Measurements from ENCODE around the gene ADGRL4. TPM values are rescaled to one million over a fixed set of nuclear protein-coding genes. Genes with fewer than 3 reads are reported as not detected.
"Not testable (repeated sequence)": the region's sequence is repeated elsewhere in the genome, so short reads cannot be mapped to it uniquely, and the experiment has no call there.

The ADGRL4 gene
- total and polyA plus RNA-seq, 4 donors, result 8.4 to 13.4 (median 11.5) TPM

DNA sequence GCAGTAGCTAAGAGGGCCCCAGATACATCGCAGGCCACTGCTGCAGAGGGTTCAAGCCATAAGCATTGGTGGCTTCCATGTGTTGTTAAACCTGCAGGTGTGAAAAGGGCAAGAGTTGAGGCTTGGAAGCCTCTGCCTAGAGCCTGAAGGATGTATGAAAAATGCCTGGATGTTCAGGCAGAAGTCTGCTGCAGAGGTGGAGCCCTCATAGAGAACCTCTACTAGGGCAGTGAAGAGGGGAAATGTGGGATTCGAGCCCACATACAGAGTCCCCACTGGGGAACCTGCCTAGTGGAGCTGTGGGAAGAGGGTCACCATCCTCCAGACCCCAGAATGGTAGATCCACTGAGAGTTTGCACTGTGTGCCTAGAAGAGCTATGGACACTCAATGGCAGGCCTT, 30.6 kb upstream of the ADGRL4 start:
- Histone ChIP-seq H3K36me3 (ENCODE audit: control insufficient read depth, insufficient read depth, low read length) (no peaks in the 10 kb centered on the region), H3K4me3 (ENCODE audit: low read depth, low read length) (no peak overlapping the region), H3K9me3 (ENCODE audit: control insufficient read depth, insufficient read depth, low read length) (peaks cover 2% of the 10 kb centered on the region), H3K27me3 (ENCODE audit: control insufficient read depth, insufficient read depth, low read length) (no peaks in the 10 kb centered on the region), H3K27ac (ENCODE audit: low read depth, low read length) (no peak overlapping the region), H3K4me1 (ENCODE audit: control insufficient read depth, insufficient read depth, low read length) (no peaks in the 10 kb centered on the region)
- WGBS (ENCODE audit: insufficient coverage), result 100% methylated on average over 1 of the region's 2 CpGs
- no peak for DNase-seq (ENCODE audit: low read depth in 4 of 6, low spot score in 6 of 6)

DNA sequence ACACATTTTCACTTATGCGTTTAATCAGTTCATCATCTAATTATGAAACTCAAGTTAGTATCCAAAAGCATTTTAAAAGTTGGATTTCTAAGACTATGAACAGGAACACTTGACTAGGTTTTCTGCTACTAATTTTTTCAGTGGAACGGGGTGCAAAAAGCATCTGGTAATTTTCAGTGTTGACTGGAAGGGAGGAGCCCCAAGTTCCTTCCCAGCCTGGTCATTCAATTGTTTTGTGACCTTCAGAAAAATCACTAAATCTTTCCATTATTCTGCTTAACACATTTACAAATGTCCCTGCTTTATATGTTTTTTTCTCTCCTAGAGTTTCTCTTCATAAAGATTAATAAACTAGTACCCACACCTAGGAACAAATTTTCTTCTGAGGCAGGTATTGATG, 6.0 kb upstream of the ADGRL4 start:
- H3K4me3 ChIP-seq (ENCODE audit: low read depth, low read length), result no peak overlapping the region
- H3K9me3 ChIP-seq (ENCODE audit: control insufficient read depth, insufficient read depth, low read length), result no peaks in the 10 kb centered on the region
- no peaks in the 10 kb centered on the region for H3K36me3 ChIP-seq (ENCODE audit: control insufficient read depth, insufficient read depth, low read length)
- no peak overlapping the region for H3K27ac ChIP-seq (ENCODE audit: low read depth, low read length)
- H3K27me3 ChIP-seq (ENCODE audit: control insufficient read depth, insufficient read depth, low read length), result no peaks in the 10 kb centered on the region
- H3K4me1 ChIP-seq (ENCODE audit: control insufficient read depth, insufficient read depth, low read length), result no peaks in the 10 kb centered on the region
- WGBS (ENCODE audit: insufficient coverage), result no CpG with 5 or more reads among the region's 2 CpGs
- DNase-seq (ENCODE audit: low read depth in 4 of 6, low spot score in 6 of 6), result no peak

GRCh38 chr1:79010589-79010988, 4.1 kb upstream of the ADGRL4 start:
- Histone ChIP-seq H3K4me1 (ENCODE audit: control insufficient read depth, insufficient read depth, low read length) (peaks cover 6% of the 10 kb centered on the region), H3K36me3 (ENCODE audit: control insufficient read depth, insufficient read depth, low read length) (no peaks in the 10 kb centered on the region), H3K4me3 (ENCODE audit: low read depth, low read length) (no peak overlapping the region), H3K27ac (ENCODE audit: low read depth, low read length) (no peak overlapping the region), H3K9me3 (ENCODE audit: control insufficient read depth, insufficient read depth, low read length) (no peaks in the 10 kb centered on the region), H3K27me3 (ENCODE audit: control insufficient read depth, insufficient read depth, low read length) (peaks cover 8% of the 10 kb centered on the region)
- WGBS (ENCODE audit: insufficient coverage), result no CpG with 5 or more reads among the region's 4 CpGs
- DNase-seq (ENCODE audit: low read depth in 4 of 6, low spot score in 6 of 6), result no peak

DNA sequence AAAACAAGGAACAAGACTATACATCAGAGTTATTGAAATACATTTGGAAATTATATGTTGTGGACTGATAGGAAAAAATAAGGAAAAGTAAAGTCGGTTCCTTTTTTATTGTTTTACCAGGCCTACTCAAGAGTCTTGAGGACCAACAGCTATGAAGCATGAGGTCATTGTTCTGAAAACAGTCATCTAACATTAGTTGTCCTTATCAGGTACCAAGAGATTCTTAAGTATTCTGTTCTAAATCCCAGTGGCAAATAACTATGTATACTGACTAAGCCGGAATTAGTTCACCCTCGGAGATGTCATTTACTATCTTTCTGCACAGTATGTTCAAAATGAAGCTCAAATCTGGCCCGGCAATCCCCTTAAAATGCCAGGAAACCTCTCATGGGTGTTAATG, 585 bp downstream of the ADGRL4 start:
- H3K9me3 ChIP-seq (ENCODE audit: control insufficient read depth, insufficient read depth, low read length), result no peaks in the 10 kb centered on the region
- H3K4me3 ChIP-seq (ENCODE audit: low read depth, low read length), result peak overlapping the region; percentile 27
- H3K27me3 ChIP-seq (ENCODE audit: control insufficient read depth, insufficient read depth, low read length), result peaks cover 8% of the 10 kb centered on the region
- H3K27ac ChIP-seq (ENCODE audit: low read depth, low read length), result peak overlapping the region; percentile 51
- H3K4me1 ChIP-seq (ENCODE audit: control insufficient read depth, insufficient read depth, low read length), result peaks cover 6% of the 10 kb centered on the region
- no peaks in the 10 kb centered on the region for H3K36me3 ChIP-seq (ENCODE audit: control insufficient read depth, insufficient read depth, low read length)
- DNase-seq (ENCODE audit: low read depth in 4 of 6, low spot score in 6 of 6), result peak in 1 of 6 donors; percentile 0
- 83% methylated on average over 1 of the region's 4 CpGs for WGBS (ENCODE audit: insufficient coverage)

DNA sequence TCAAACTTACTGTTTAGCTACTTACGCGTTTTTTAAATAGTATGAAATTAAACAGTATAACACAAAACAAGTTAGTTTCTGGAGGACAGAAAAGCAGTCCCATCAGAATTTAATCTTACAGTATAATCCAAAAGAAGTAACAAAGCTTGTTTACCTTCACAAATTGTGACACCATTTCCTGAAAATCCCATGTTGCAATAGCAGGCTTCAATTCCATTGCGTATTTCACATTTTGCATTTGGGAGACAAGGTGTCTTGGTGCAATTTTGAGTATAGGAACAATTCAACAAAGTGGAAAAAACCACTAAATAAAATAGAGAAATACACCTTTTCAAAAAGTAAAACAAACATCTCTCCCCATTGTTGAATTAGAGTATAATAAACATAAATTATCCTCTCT, 1.6 kb downstream of the ADGRL4 start:
- Histone ChIP-seq H3K27me3 (ENCODE audit: control insufficient read depth, insufficient read depth, low read length) (peaks cover 8% of the 10 kb centered on the region), H3K9me3 (ENCODE audit: control insufficient read depth, insufficient read depth, low read length) (no peaks in the 10 kb centered on the region), H3K4me1 (ENCODE audit: control insufficient read depth, insufficient read depth, low read length) (peaks cover 6% of the 10 kb centered on the region), H3K27ac (ENCODE audit: low read depth, low read length) (no peak overlapping the region), H3K4me3 (ENCODE audit: low read depth, low read length) (no peak overlapping the region), H3K36me3 (ENCODE audit: control insufficient read depth, insufficient read depth, low read length) (no peaks in the 10 kb centered on the region)
- no peak for DNase-seq (ENCODE audit: low read depth in 4 of 6, low spot score in 6 of 6)
- WGBS (ENCODE audit: insufficient coverage), result no CpG with 5 or more reads among the region's 3 CpGs

DNA sequence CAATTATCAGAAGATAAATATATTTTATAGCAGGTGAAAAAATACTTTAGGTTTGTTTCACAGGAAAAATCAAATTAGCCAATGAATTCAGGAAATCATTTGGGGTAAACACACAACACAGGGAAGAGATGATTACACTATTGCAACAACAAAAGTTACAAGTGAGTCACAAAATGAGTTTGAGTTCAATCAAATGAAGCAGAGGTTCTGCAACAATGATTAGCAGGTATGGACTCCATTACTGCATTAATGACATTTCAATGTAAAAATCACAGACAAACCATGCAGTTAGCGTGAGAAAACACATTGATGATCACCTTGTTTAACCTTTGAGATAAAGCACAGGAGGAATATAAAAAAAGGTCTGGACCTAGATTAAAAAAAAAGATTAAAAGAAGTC, 9.7 kb downstream of the ADGRL4 start:
- no peak for DNase-seq (ENCODE audit: low read depth in 4 of 6, low spot score in 6 of 6)
- Histone ChIP-seq H3K9me3 (ENCODE audit: control insufficient read depth, insufficient read depth, low read length) (no peaks in the 10 kb centered on the region), H3K36me3 (ENCODE audit: control insufficient read depth, insufficient read depth, low read length) (no peaks in the 10 kb centered on the region), H3K4me3 (ENCODE audit: low read depth, low read length) (no peak overlapping the region), H3K27me3 (ENCODE audit: control insufficient read depth, insufficient read depth, low read length) (no peaks in the 10 kb centered on the region), H3K4me1 (ENCODE audit: control insufficient read depth, insufficient read depth, low read length) (no peaks in the 10 kb centered on the region), H3K27ac (ENCODE audit: low read depth, low read length) (no peak overlapping the region)
- WGBS (ENCODE audit: insufficient coverage), result no CpG with 5 or more reads among the region's 1 CpG

GRCh38 chr1:78987042-78987441, 19.5 kb downstream of the ADGRL4 start:
- no peak overlapping the region for H3K27ac ChIP-seq (ENCODE audit: low read depth, low read length)
- H3K4me1 ChIP-seq (ENCODE audit: control insufficient read depth, insufficient read depth, low read length), result no peaks in the 10 kb centered on the region
- DNase-seq (ENCODE audit: low read depth in 4 of 6, low spot score in 6 of 6), result no peak
- no peaks in the 10 kb centered on the region for H3K36me3 ChIP-seq (ENCODE audit: control insufficient read depth, insufficient read depth, low read length)
- H3K27me3 ChIP-seq (ENCODE audit: control insufficient read depth, insufficient read depth, low read length), result no peaks in the 10 kb centered on the region
- no CpG with 5 or more reads among the region's 2 CpGs for WGBS (ENCODE audit: insufficient coverage)
- H3K9me3 ChIP-seq (ENCODE audit: control insufficient read depth, insufficient read depth, low read length), result no peaks in the 10 kb centered on the region
- no peak overlapping the region for H3K4me3 ChIP-seq (ENCODE audit: low read depth, low read length)

GRCh38 chr1:78980511-78980910, 26.0 kb downstream of the ADGRL4 start:
- Histone ChIP-seq H3K36me3 (ENCODE audit: control insufficient read depth, insufficient read depth, low read length) (no peaks in the 10 kb centered on the region), H3K9me3 (ENCODE audit: control insufficient read depth, insufficient read depth, low read length) (no peaks in the 10 kb centered on the region), H3K27me3 (ENCODE audit: control insufficient read depth, insufficient read depth, low read length) (no peaks in the 10 kb centered on the region), H3K27ac (ENCODE audit: low read depth, low read length) (no peak overlapping the region), H3K4me3 (ENCODE audit: low read depth, low read length) (no peak overlapping the region), H3K4me1 (ENCODE audit: control insufficient read depth, insufficient read depth, low read length) (no peaks in the 10 kb centered on the region)
- DNase-seq (ENCODE audit: low read depth in 4 of 6, low spot score in 6 of 6), result peak in 2 of 6 donors; percentile 4 to 25
- 82% methylated on average over 3 of the region's 3 CpGs for WGBS (ENCODE audit: insufficient coverage)

DNA sequence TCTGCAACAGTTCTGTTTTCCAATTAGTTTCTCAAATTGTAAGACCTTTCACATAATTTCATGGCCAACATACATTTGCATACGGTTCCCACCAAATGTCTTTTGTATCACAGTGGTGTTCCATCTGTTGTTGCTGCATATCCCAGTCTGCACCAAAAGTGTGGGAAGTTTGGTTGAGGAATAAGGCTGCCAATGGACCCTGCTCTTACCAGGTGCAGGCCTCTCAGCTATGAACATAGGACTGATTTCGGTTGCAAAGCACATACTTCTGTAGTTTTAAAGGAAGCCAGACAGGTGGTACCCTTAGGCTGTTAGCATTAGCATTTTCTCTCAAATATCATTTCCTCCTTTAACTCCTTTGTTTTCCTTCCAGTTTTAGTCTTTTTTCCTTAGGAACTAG, 33.8 kb downstream of the ADGRL4 start:
- peak in 2 of 6 donors; percentile 39 to 87 for DNase-seq (ENCODE audit: low read depth in 4 of 6, low spot score in 6 of 6)
- H3K4me1 ChIP-seq (ENCODE audit: control insufficient read depth, insufficient read depth, low read length), result no peaks in the 10 kb centered on the region
- no CpG with 5 or more reads among the region's 2 CpGs for WGBS (ENCODE audit: insufficient coverage)

DNA sequence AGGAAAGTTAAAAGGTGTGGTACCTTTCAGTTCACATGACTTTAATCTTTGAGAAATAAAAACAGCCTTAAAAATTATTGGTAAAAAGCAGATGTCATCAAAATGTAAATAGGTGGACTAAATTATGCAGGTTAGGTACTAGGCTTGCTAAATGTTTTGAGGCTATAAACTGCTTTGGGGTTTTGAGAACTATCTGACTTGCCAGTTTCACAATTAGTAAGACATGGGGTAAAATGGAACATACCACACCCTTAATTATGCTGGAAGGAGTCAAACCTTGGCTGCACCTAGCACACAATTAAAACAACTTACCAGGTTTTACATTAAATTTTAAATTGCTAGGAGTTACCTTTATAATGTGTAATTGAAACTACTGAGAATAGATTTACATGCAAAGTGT, 39.4 kb downstream of the ADGRL4 start:
- not testable (repeated sequence) for H3K27ac ChIP-seq (ENCODE audit: low read depth, low read length); H3K9me3 ChIP-seq (ENCODE audit: control insufficient read depth, insufficient read depth, low read length); H3K4me1 ChIP-seq (ENCODE audit: control insufficient read depth, insufficient read depth, low read length); H3K27me3 ChIP-seq (ENCODE audit: control insufficient read depth, insufficient read depth, low read length); H3K36me3 ChIP-seq (ENCODE audit: control insufficient read depth, insufficient read depth, low read length); DNase-seq (ENCODE audit: low read depth in 4 of 6, low spot score in 6 of 6); H3K4me3 ChIP-seq (ENCODE audit: low read depth, low read length)

More for the DNA sequence above, 33.8 kb downstream of the ADGRL4 start:
- H3K36me3 ChIP-seq (ENCODE audit: control insufficient read depth, insufficient read depth, low read length), result no peaks in the 10 kb centered on the region
- H3K27me3 ChIP-seq (ENCODE audit: control insufficient read depth, insufficient read depth, low read length), result no peaks in the 10 kb centered on the region
- no peak overlapping the region for H3K4me3 ChIP-seq (ENCODE audit: low read depth, low read length)
- no peak overlapping the region for H3K27ac ChIP-seq (ENCODE audit: low read depth, low read length)
- no peaks in the 10 kb centered on the region for H3K9me3 ChIP-seq (ENCODE audit: control insufficient read depth, insufficient read depth, low read length)
